Ecto neural progenitor cell (in vitro differentiated cells): ENCODE results near the gene ADAM30.
A peak's percentile ranks its signal among the peaks of the same experiment; 100 is the strongest.

Experiments used
- DNase-seq: peaks from one replicate; pipeline ENCODE4 v3.0.0-alpha.2; 2018; ENCODE audit warnings: low spot score

Gene ADAM30

DNA sequence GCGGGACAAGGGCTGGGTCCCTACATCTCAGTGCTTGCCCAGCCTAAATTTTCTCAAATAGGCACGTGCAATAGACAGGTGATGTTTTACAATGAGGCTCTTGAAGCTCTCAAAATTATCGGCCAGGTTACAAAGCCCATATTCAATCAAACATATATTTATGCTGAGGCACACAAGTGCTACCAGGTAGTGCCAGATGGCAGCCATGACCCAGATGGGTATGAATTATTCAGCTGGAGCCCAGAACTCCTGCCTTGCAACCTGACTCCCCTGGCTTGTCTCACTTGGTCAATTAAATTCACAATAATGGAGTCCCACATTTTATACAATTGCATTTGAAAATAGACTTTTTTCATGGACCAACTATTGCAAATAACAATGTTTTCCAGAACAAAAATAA, 12.3 kb upstream of the ADAM30 start:
- no peak for DNase-seq

- no peak for DNase-seq
Observed at GRCh38 chr1:119906927-119907652, 10.8 kb upstream of the ADAM30 start.

- DNase-seq, result no peak
Observed at GRCh38 chr1:119903443-119903835, 7.1 kb upstream of the ADAM30 start.

DNA sequence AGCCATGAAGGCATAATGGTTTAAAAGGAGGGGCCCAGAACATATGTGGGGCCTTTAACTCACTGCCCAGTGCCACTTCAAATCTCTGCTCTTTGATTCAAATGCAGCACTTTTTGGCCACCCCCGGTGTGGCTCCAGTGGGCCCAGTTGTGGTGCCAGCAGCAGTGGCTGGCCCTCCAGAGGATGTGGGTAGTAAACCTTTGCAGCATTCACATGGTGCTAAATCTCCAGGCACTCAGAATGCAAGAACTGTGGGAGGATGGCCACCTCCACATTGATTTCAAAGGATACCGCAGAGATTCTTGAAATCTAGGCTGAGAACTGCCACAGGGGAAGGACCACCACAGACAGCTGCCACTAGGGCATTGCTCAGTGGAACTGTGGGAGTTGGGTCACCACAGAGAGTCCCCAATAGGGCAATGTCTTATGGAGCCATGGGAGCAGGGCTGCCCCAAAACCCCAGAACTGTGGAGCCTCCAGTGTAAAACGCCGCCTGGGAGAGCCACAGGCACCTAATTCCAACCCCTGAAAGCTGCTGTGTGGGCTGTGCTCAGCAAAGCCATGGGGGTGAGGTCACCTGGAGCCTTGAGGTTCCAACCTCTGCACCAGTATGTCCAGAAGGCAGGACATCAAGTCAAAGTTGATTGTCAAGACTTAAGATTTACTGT, 6.6 kb upstream of the ADAM30 start:
- no peak for DNase-seq

DNA sequence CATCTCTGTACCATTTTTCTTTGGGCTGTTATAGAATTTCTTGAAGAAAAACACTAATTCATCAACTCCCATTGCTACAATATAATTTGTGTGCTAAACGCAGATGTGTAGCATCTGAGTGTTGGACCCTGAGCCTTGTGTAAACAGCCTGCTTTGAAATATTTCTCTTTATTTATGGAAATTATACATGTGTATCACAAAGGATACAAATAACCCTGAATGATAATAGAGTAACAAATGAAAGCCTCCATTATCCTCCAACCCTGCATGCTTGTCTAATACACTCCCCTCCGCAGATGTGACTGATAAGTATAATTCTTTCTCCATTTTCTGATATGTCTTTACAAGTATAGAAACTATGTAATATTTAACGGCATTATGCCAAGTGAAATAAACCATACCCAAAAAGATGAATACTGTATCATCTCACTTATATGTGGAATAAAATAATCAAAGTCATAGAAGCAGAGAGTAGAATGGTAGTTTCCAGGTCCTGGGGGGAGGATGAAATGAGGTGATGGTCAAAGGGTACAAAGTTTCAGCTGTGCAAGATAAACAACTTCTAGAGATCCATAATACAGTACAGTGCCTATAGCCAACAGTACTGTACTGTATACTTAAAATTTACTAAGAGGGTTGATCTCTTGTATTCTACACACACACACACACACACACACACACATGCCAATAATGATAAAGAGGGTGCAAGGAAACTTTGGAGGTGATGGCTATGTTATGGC, 2.8 kb upstream of the ADAM30 start:
- no peak for DNase-seq

DNA sequence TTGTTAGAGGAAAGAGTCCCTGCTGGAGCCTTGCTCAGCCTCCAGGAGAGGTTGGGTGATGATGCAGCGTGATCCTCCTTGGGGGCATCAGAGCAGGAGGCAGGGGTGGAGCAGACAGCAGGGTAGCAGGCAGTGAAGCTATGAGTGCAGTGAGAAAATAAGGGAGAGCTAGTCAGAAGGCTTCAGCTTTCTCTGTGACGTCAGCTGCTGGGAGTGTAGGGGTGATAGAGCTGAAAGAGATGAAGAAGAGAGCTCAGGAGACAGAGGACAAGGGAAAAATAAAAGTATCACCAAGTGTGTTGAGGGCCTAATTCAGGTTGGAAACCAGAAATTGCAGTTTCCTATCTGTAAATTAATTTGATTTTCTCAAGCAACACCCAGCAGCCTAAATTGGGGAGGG, 2.2 kb upstream of the ADAM30 start:
- no peak for DNase-seq

DNA sequence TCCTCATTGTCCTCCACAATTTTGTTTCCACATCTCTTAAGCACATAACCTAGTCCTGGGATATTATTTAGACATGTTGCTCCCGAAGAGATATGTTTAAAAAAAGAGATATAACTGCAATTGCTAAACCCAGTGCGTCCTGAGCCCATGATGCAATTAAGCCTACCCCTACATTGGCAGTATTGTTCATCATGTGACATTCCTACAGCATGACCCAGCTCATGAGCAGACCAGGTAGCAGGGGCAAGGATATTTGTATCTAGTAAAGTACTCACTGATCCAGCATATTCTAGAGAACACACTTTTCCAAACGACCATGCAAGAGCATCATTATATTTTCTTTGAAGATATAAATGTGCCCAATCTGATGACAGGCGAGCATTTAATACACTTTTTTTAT, 1.2 kb downstream of the ADAM30 start:
- DNase-seq, result no peak

DNA sequence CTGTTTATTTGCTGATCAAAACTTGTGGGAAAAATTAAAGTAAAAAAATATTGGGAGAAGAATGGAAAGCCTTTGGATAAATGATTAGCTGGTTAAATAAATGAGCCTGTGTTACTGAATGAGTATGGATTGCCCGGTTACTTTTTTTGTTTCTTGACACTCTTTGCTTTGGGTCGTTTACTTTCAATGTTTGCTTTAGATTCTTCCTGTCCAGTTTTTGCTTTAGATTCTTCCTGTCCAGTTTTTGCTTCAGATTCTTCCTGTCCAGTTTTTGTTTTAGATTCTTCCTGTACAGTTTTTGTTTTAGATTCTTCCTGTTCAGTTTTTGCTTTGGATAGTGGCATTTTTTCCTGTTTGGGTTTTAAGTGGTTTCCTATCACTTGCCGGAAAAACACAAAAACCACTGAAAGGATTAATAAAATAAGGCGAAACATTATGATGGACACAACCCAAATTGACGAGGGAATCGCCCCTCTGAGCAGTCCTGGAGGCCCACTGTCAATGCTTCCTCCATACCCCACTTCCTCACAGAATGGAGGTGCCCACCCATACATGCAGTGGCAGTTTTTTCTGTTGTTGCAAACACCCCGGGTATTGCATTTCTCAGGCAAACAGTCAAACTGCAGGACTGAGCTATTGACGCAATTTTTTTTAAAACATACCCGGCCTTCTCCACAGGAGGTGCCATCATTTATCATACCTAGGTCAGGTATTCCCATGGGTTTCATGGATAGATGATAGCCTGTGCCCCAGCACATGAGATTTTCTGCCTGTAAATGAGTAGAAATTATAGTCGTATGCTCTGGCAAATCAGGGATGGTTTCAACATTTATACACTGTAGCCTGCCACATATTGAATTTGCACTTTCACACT, 2.3 kb downstream of the ADAM30 start:
- no peak for DNase-seq

DNA sequence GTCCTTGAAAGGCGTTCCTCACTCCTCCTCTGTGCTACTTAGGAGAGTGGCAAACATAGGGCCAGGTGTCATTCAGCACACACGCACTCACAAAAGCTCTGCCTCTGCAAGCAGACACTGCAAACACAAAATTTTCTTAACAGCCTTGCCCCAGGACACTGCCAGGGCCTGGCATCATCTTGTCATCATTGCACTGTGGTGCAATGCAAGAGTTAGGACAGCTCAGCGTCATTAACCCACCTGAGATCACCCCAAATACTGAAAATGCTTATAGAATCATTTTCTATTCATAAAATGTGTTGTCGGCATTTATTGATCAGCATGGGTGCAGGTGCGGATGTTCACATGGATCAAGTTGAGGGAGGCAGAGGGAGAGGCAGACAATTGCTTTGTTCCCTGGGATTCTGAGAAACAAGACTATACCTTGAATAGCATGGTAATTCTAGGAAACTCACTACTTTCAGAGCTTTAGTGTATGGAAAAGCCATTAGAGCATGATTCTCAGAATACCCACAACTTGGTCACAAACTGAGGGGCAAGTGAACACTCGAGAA, 3.0 kb downstream of the ADAM30 start:
- no peak for DNase-seq

DNA sequence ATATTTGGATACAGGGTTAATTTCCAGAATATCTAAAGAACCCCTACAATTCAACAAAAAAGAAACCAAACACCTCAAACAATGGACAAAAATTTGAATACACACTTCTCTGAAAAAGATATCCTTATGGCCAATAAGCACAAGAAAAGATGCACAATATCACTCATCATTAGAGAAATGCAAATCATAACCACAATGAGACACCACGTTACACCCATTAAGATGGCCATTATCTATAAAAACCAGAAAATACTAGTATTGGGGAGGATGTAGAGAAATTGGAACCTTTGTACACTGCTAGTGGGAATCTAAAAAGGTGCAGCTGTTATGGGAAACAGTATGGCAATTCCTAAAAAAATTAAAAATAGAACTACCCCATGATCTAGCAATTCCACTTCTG, 4.9 kb downstream of the ADAM30 start:
- no peak for DNase-seq

GRCh38 chr1:119888476-119888875, 7.8 kb downstream of the ADAM30 start:
- DNase-seq, result no peak

GRCh38 chr1:119887427-119887826, 8.9 kb downstream of the ADAM30 start:
- DNase-seq, result no peak

GRCh38 chr1:119885903-119886783, 10.2 kb downstream of the ADAM30 start:
- peak; percentile 68 for DNase-seq

- DNase-seq, result no peak
Observed at GRCh38 chr1:119884711-119885110, 11.6 kb downstream of the ADAM30 start.

- DNase-seq, result no peak
Observed at GRCh38 chr1:119883826-119884225, 12.5 kb downstream of the ADAM30 start.

DNA sequence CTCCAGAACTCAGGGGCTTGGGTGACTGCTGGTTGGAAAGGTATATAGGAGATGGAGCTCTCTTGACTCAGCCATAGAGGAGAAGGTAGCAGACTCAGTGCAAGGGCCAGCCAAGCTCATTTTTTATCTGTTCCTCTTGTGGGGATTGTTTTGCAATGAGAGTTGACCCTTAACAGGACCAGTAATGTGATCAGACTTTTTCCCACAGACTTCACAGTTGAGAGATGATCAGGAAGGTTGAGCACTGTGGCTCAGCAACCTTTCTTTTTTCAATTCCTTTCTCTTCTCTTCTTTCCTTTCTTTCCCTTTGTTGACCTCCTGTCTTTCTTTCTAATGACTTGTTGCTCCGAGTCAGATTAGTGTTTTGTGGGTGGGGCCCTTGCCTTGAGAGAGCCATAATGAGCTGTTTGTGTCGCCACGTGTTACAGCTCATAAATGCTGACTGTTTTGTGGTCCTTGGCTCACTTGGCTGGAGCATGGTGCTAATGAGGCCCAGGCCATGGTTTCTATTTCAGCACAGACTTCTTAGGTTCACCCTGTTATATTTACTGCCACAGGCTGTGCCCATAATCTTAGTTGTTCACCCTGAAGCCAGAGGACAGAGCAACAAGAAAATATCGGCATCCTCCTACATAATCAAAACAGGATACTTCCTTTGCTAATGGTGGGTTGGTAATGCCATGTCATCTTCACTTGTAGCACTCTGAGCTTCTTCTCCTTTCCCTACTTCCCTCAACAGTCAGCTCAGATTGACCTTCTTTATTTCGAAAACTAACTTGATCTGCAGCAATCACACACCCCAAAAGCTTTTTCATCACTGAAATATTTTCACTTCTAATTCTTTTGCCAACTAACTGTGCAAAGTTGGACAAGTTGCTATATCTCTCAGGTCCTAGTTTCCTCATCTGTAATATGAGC, 13.9 kb downstream of the ADAM30 start:
- DNase-seq, result no peak

DNA sequence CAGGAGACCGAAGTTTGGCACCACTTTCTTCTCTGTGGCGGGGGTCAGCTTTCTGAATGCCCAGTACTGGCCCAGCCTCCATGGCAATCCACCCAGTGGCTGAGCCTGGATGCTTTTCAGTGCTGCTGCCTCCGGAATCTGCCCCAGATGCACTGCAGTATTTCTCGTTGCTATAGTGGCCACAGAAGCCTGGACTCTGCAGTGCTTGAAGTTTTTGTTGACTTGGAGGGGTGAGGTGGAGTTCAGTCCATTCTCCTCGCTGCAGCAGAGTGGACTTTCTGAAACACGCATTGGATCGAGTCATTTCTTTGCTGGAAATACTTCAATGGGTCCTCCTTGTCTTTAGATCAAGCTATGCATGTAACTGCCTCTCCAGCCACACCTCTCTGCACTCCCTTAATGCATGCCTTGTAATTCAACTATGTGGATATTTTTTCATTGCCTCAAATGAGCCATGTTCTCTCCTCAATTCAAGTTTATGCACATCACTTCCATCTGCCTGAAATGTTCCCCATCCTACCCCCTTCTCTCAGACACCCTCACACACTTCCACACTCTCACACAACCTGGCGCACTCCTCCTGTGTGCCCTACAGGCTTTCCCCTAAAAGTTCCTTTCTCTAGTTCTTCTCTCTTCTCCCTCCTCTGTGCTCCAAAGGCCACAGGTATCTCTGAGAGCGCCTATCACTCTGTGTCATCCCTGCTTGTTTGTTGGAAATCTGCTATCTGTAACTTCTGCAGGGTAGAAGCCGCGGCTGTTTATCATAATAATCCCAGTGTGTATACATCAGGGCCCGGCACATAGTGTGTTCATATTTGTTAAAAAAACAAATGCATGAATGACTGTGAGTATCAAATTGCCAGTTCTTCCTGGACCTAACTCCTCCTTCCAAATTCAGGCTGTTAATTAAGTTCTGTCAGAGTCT, 16.5 kb downstream of the ADAM30 start:
- no peak for DNase-seq

DNA sequence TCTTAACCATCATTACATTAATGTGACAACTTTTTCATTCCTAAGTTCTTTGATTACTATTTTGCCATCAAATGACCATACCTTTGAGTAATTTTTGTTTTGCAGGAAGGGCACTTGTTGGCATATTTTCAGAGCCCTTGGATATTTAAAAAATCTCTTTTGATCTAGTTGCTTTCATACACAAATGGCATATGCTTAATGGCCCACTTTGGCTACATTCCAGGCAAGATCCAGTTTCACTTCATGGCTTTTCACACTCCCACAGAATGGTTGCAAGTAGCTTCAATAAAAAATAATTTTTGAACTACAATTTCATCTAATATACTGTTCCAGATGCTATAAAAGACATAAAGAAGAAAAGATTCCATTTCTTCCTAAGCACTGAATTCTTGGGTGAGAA, 18.1 kb downstream of the ADAM30 start:
- no peak for DNase-seq

DNA sequence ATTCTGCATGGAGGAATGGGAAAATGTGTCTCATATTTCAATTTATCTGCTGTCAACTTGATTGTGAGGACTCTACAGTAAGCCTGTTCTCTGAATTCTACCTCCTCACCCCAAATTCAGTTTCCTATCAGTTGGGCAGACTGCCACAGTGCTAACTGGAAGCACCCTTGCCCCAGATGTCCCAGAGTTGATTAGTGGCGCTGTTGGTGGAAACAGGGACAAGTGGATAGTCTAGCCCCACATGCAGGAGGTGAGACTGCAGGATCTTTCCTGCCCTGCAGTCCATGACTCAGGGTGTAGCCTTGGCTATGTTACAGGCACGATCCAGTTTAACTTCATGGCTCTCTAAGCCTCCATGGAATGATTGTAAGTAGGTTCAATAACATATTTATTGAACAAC, 22.1 kb downstream of the ADAM30 start:
- no peak for DNase-seq
